Panc1 (cell line): ENCODE data around the gene SEMA4D. TPM values are rescaled to one million over a fixed set of nuclear protein-coding genes. Genes with fewer than 3 reads are reported as not detected.

Experiments used
- ATAC-seq: fragments of 200-7000 bp; cut with Tn5 transposase; 2 replicates; pipeline ENCODE4 v1.9.1; 2020; ENCODE audit warnings: mild to moderate bottlenecking, moderate library complexity
- BruUV-seq: library from RNA; stranded (reverse); fragments of 400-500 nt; replicated peaks from 2 replicates; lab custom pipeline; 2021; lab: Mats Ljungman, UMichigan
- CTCF ChIA-PET: fragments of 300-600 bp; sonication (Branson Sonifier 250); formaldehyde crosslinking; loops from one replicate; lab custom pipeline; 2022; ENCODE audit warnings: antibody characterized with exemption; lab: Charles Lee
- POLR2A ChIA-PET: fragments of 300-600 bp; sonication (Branson Sonifier 250); formaldehyde crosslinking; loops from one replicate; lab custom pipeline; 2022; ENCODE audit warnings: antibody characterized with exemption; lab: Charles Lee
- DNase-seq: peaks from one replicate; pipeline ENCODE4 v3.0.0-alpha.2; 2010; ENCODE audit warnings: low read depth, low spot score
- H3K27ac ChIP-seq: 2 replicates; pipeline ENCODE4 v1.5.1; 2011; ENCODE audit warnings: mild to moderate bottlenecking, low read length, inconsistent platforms
- H3K27me3 ChIP-seq: fragments of 200-500 bp; sonication (Bioruptor generic); 2 replicates; pipeline ENCODE4 v1.6.0; 2014; ENCODE audit warnings: low read length, inconsistent platforms; ENCODE audit not compliant: control insufficient read depth, insufficient read depth
- H3K36me3 ChIP-seq: fragments of 200-500 bp; sonication (Bioruptor generic); 2 replicates; pipeline ENCODE4 v1.5.1; 2014; ENCODE audit warnings: inconsistent platforms, mild to moderate bottlenecking, low read length, moderate library complexity; ENCODE audit not compliant: control insufficient read depth, insufficient read depth
- H3K4me1 ChIP-seq: 2 replicates; pipeline ENCODE4 v1.5.1; 2011; ENCODE audit warnings: inconsistent platforms, mild to moderate bottlenecking, low read length, moderate library complexity; ENCODE audit not compliant: control insufficient read depth, insufficient read depth
- H3K4me3 ChIP-seq, 2 experiments: 2 replicates each; pipeline ENCODE4 v1.5.1; 2011 to 2012; ENCODE audit warnings: low read depth in 2 of 2, low read length in 2 of 2, mild to moderate bottlenecking in 2 of 2, inconsistent platforms in 1 of 2, moderate library complexity in 1 of 2
- H3K9me3 ChIP-seq: fragments of 200-500 bp; sonication (Bioruptor generic); 2 replicates; pipeline ENCODE4 v1.5.1; 2014; ENCODE audit warnings: low read depth, mild to moderate bottlenecking, inconsistent platforms, low read length, moderate library complexity; ENCODE audit not compliant: control insufficient read depth, insufficient read depth
- CTCF ChIP-seq: fragments of 450-650 bp; IDR thresholded peaks from 2 replicates; pipeline ENCODE4 v1.5.1; 2017; ENCODE audit warnings: mild to moderate bottlenecking
- POLR2AphosphoS5 ChIP-seq: IDR thresholded peaks from 2 replicates; pipeline ENCODE4 v1.6.1; 2012; ENCODE audit warnings: mild to moderate bottlenecking, low read depth, low read length, moderate library complexity
- SIN3A ChIP-seq: IDR thresholded peaks from 2 replicates; pipeline ENCODE4 v1.6.1; 2012; ENCODE audit warnings: low read depth, mild to moderate bottlenecking, low read length, moderate library complexity, borderline replicate concordance; ENCODE audit not compliant: insufficient read depth
- TCF7L2 ChIP-seq: IDR thresholded peaks from 2 replicates; pipeline ENCODE4 v1.6.1; 2011; ENCODE audit warnings: mild to moderate bottlenecking, low read depth, low read length, inconsistent platforms
- in situ Hi-C: cut with HindIII; loops from 2 replicates; pipeline ENCODE4 v1.10.0; 2016; ENCODE audit warnings: low sequenced_read_pairs, low pct_unique_long_range_greater_than_20kb
- intact Hi-C: fragments of 100-400 bp; cut with micrococcal nuclease; formaldehyde crosslinking; loops from one replicate; pipeline ENCODE4 v1.10.0; 2022; ENCODE audit not compliant: unreplicated experiment
- total RNA-seq: library from RNA; stranded (reverse); gene quantifications from one replicate; pipeline ENCODE4 v1.2.1, GENCODE V29; 2021; ENCODE audit not compliant: unreplicated experiment
- TF ChIP-seq, protein P1 (sequence below), 2 experiments: IDR thresholded peaks; 2 replicates each; pipeline ENCODE4 v1.6.1; 2011 to 2012; ENCODE audit warnings: low read depth in 2 of 2, control low read depth in 1 of 2, low read length in 1 of 2, mild to moderate bottlenecking in 1 of 2, moderate library complexity in 1 of 2; ENCODE audit not compliant: insufficient read depth in 1 of 2

SEMA4D gene
- total RNA-seq, 1 experiment from 2014 or later = 6.5 TPM

- Histone ChIP-seq H3K4me3 (no peak overlapping the region), H3K27ac (no peak overlapping the region), H3K36me3 (no peaks in the 10 kb centered on the region), H3K4me1 (no peaks in the 10 kb centered on the region), H3K9me3 (no peaks in the 10 kb centered on the region), H3K27me3 (no peaks in the 10 kb centered on the region)
- ChIA-PET CTCF (no interaction called here), POLR2A (no interaction called here)
- BruUV-seq = no TSS peak
- in situ Hi-C loops (no loop called here), intact Hi-C loops (no loop called here)
- DNase-seq = no peak
- ATAC-seq = no peak
- no peak for TF ChIP-seq CTCF
- TF ChIP-seq, protein P1, sequence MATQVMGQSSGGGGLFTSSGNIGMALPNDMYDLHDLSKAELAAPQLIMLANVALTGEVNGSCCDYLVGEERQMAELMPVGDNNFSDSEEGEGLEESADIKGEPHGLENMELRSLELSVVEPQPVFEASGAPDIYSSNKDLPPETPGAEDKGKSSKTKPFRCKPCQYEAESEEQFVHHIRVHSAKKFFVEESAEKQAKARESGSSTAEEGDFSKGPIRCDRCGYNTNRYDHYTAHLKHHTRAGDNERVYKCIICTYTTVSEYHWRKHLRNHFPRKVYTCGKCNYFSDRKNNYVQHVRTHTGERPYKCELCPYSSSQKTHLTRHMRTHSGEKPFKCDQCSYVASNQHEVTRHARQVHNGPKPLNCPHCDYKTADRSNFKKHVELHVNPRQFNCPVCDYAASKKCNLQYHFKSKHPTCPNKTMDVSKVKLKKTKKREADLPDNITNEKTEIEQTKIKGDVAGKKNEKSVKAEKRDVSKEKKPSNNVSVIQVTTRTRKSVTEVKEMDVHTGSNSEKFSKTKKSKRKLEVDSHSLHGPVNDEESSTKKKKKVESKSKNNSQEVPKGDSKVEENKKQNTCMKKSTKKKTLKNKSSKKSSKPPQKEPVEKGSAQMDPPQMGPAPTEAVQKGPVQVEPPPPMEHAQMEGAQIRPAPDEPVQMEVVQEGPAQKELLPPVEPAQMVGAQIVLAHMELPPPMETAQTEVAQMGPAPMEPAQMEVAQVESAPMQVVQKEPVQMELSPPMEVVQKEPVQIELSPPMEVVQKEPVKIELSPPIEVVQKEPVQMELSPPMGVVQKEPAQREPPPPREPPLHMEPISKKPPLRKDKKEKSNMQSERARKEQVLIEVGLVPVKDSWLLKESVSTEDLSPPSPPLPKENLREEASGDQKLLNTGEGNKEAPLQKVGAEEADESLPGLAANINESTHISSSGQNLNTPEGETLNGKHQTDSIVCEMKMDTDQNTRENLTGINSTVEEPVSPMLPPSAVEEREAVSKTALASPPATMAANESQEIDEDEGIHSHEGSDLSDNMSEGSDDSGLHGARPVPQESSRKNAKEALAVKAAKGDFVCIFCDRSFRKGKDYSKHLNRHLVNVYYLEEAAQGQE (IDR thresholded peaks at IDR 0.05; ENCODE audit: insufficient read depth in 1 of 2, low read depth in 2 of 2, low read length in 1 of 2) = no peak
- no peak for TF ChIP-seq TCF7L2
- no peak for TF ChIP-seq POLR2AphosphoS5
- TF ChIP-seq SIN3A = no peak
Observed at GRCh38 chr9:89455356-89455824, 42.5 kb downstream of the SEMA4D start.

- ATAC-seq (no peak), DNase-seq (no peak)
- ChIA-PET POLR2A (no interaction called here), CTCF (no interaction called here)
- H3K27me3 ChIP-seq = no peaks in the 10 kb centered on the region
- TF ChIP-seq SIN3A (no peak), CTCF (no peak), POLR2AphosphoS5 (no peak), TCF7L2 (no peak)
- TF ChIP-seq, protein P1 (IDR thresholded peaks at IDR 0.05; ENCODE audit: insufficient read depth in 1 of 2, low read depth in 2 of 2, low read length in 1 of 2) = no peak
- intact Hi-C loops (no loop called here), in situ Hi-C loops (no loop called here)
- no peak overlapping the region for H3K27ac ChIP-seq
- no peaks in the 10 kb centered on the region for H3K9me3 ChIP-seq
- H3K4me3 ChIP-seq = no peak overlapping the region
- H3K36me3 ChIP-seq = no peaks in the 10 kb centered on the region
- BruUV-seq = no TSS peak
- no peaks in the 10 kb centered on the region for H3K4me1 ChIP-seq
Observed at GRCh38 chr9:89454498-89455355, 43.2 kb downstream of the SEMA4D start.
